Measurements from ENCODE around the gene OR8G1. TPM values are rescaled to one million over a fixed set of nuclear protein-coding genes. Genes with fewer than 3 reads are reported as not detected.

OR8G1 gene
- total RNA-seq, 1 donor from 2014 or later = not detected

- Histone ChIP-seq H3K27ac (ENCODE audit: low read depth, low read length) (no peak overlapping the region), H3K36me3 (ENCODE audit: insufficient read depth, low read length) (no peaks in the 10 kb centered on the region), H3K79me2 (ENCODE audit: insufficient read depth, low read length) (no peaks in the 10 kb centered on the region), H3K9ac (ENCODE audit: low read length) (no peak overlapping the region), H3K4me1 (ENCODE audit: insufficient read depth, low read length) (no peaks in the 10 kb centered on the region), H3K4me2 (ENCODE audit: low read length) (no peak overlapping the region), H3K9me3 (ENCODE audit: insufficient read depth, low read depth, low read length) (no peaks in the 10 kb centered on the region), H3K27me3 (ENCODE audit: insufficient read depth, low read length) (no peaks in the 10 kb centered on the region), H4K20me1 (ENCODE audit: insufficient read depth, low read length) (no peaks in the 10 kb centered on the region), H3K4me3 (ENCODE audit: insufficient read depth, low read depth, low read length) (no peak overlapping the region), H2AFZ (ENCODE audit: low read depth, low read length) (no peak overlapping the region)
- no peaks in the 10 kb centered on the region for H3K36me3 Mint-ChIP-seq (ENCODE audit: low read depth, unreplicated experiment)
- no peak overlapping the region for H3K4me3 Mint-ChIP-seq (ENCODE audit: unreplicated experiment)
- FAIRE-seq (no peak), DNase-seq (ENCODE audit: low read depth) (peak; percentile 83)
- no peak for TF ChIP-seq EZH2 (IDR thresholded peaks at IDR 0.05; ENCODE audit: insufficient read depth, low read length)
- no peak overlapping the region for H3K27ac Mint-ChIP-seq (ENCODE audit: unreplicated experiment)
- H3K27me3 Mint-ChIP-seq (ENCODE audit: low read depth, unreplicated experiment) = no peaks in the 10 kb centered on the region
- H3K4me1 Mint-ChIP-seq (ENCODE audit: low read depth, unreplicated experiment) = no peaks in the 10 kb centered on the region
- no peaks in the 10 kb centered on the region for H3K9me3 Mint-ChIP-seq (ENCODE audit: unreplicated experiment)
These were observed 60.7 kb downstream of the OR8G1 start for GRCh38 chr11:124301548-124301947.

GRCh38 chr11:124302347-124303125, 61.6 kb downstream of the OR8G1 start:
- H3K4me1 Mint-ChIP-seq (ENCODE audit: low read depth, unreplicated experiment) = no peaks in the 10 kb centered on the region
- no peak overlapping the region for H3K27ac Mint-ChIP-seq (ENCODE audit: unreplicated experiment)

More at GRCh38 chr11:124302347-124303125, 61.6 kb downstream of the OR8G1 start:
- Histone ChIP-seq H2AFZ (ENCODE audit: low read depth, low read length) (no peak overlapping the region), H3K4me2 (ENCODE audit: low read length) (no peak overlapping the region), H3K27ac (ENCODE audit: low read depth, low read length) (no peak overlapping the region), H3K36me3 (ENCODE audit: insufficient read depth, low read length) (no peaks in the 10 kb centered on the region), H3K9ac (ENCODE audit: low read length) (no peak overlapping the region), H3K27me3 (ENCODE audit: insufficient read depth, low read length) (no peaks in the 10 kb centered on the region), H3K4me3 (ENCODE audit: insufficient read depth, low read depth, low read length) (no peak overlapping the region), H3K79me2 (ENCODE audit: insufficient read depth, low read length) (no peaks in the 10 kb centered on the region), H3K9me3 (ENCODE audit: insufficient read depth, low read depth, low read length) (no peaks in the 10 kb centered on the region), H4K20me1 (ENCODE audit: insufficient read depth, low read length) (no peaks in the 10 kb centered on the region), H3K4me1 (ENCODE audit: insufficient read depth, low read length) (no peaks in the 10 kb centered on the region)
- no peak for FAIRE-seq
- Mint-ChIP-seq H3K9me3 (ENCODE audit: unreplicated experiment) (no peaks in the 10 kb centered on the region), H3K4me3 (ENCODE audit: unreplicated experiment) (no peak overlapping the region), H3K27me3 (ENCODE audit: low read depth, unreplicated experiment) (no peaks in the 10 kb centered on the region), H3K36me3 (ENCODE audit: low read depth, unreplicated experiment) (no peaks in the 10 kb centered on the region)
- no peak for TF ChIP-seq EZH2 (IDR thresholded peaks at IDR 0.05; ENCODE audit: insufficient read depth, low read length)
- no peak for TF ChIP-seq CTCF (IDR thresholded peaks at IDR 0.05; ENCODE audit: insufficient read depth, low read depth, low read length)
- no peak for DNase-seq (ENCODE audit: low read depth)

Other genes with a start within 250 kb of the OR8G1 start
- gene OR10G6, start 245.9 kb upstream of the OR8G1 start, total RNA-seq = not detected in 2 replicates
- not detected in 2 replicates for gene OR10G4, start 228.1 kb upstream of the OR8G1 start, total RNA-seq
- not detected in 2 replicates for gene OR10G9, start 218.1 kb upstream of the OR8G1 start, total RNA-seq
- not detected in 2 replicates for gene OR10G8, start 214.3 kb upstream of the OR8G1 start, total RNA-seq
- not detected in 2 replicates for gene OR10G7, start 199.8 kb upstream of the OR8G1 start, total RNA-seq
- gene VWA5A, start 125.6 kb upstream of the OR8G1 start, total RNA-seq = 8.6 and 8.7 TPM in 2 replicates
- not detected in 2 replicates for gene OR10D3, start 57.8 kb upstream of the OR8G1 start, total RNA-seq
- not detected in 2 replicates for gene OR8G5, start 15.3 kb downstream of the OR8G1 start, total RNA-seq
- gene OR8D1, start 72.9 kb downstream of the OR8G1 start, total RNA-seq = not detected in 2 replicates
- gene OR8D2, start 79.1 kb downstream of the OR8G1 start, total RNA-seq = not detected in 2 replicates
- not detected in 2 replicates for gene OR8B2, start 143.4 kb downstream of the OR8G1 start, total RNA-seq
- not detected in 2 replicates for gene OR8B3, start 157.9 kb downstream of the OR8G1 start, total RNA-seq
- gene OR8B4, start 183.8 kb downstream of the OR8G1 start, total RNA-seq = not detected in 2 replicates
- not detected in 2 replicates for gene OR8B8, start 204.6 kb downstream of the OR8G1 start, total RNA-seq

All from astrocyte (in vitro differentiated cells and primary cell).